ENCODE data around the gene SH3PXD2A. TPM values are rescaled to one million over a fixed set of nuclear protein-coding genes. Genes with fewer than 3 reads are reported as not detected.

Gene SH3PXD2A
- total and polyA plus RNA-seq, 2 of the 4 experiments (the other 2 are of a cell fraction): 6.3 to 23.0 TPM

DNA sequence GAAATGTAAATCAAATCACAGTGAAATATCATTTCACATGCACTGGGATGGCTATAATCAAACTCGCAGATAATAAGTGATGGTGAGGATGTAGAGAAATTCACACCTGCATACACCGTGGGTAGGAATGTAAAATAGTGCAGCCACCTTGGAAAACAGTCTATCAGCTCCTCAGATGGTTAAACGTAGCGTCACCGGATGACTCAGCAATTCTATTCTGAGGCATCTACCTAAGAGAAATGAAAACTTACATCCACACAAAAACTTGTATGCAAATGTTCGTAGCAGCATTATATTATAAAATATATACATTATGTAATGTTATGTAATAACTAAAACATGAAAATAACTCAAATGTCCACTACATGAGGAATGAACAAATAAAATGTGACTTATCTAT, 38.9 kb downstream of the SH3PXD2A start:
- Histone ChIP-seq H4K20me1 (ENCODE audit: insufficient read depth, low read length) (peaks cover 23% of the 10 kb centered on the region), H3K23ac (ENCODE audit: low read depth, low read length) (no peak overlapping the region), H4K91ac (ENCODE audit: insufficient read depth, low read depth, low read length) (no peak overlapping the region), H3K14ac (replicated peaks; ENCODE audit: low read depth, low read length) (no peak overlapping the region), H3K36me3 (ENCODE audit: control insufficient read depth, insufficient read depth, low read length) (no peaks in the 10 kb centered on the region), H3K9me1 (ENCODE audit: insufficient read depth, low read length) (peaks cover 3% of the 10 kb centered on the region; the same call in 1 of the 2 replicates), H2BK5ac (ENCODE audit: low read depth, low read length, poor library complexity, severe bottlenecking) (no peak overlapping the region), H2BK120ac (ENCODE audit: low read depth, low read length) (no peak overlapping the region), H3K4me1 (ENCODE audit: control insufficient read depth, insufficient read depth, low read length) (peaks cover 10% of the 10 kb centered on the region), H3K27ac (ENCODE audit: insufficient read depth, low read length) (no peak overlapping the region), H2BK20ac (ENCODE audit: low read depth, low read length) (no peak overlapping the region), H3K4ac (ENCODE audit: low read depth, low read length) (no peak overlapping the region), H3K27me3 (ENCODE audit: control insufficient read depth, insufficient read depth, low read length) (peaks cover 1% of the 10 kb centered on the region; the same call in 1 of the 2 replicates), H3K9me3 (ENCODE audit: control insufficient read depth, insufficient read depth, low read length) (no peaks in the 10 kb centered on the region), H2BK15ac (ENCODE audit: low read depth, low read length) (no peak overlapping the region), H2AK9ac (replicated peaks; ENCODE audit: low read depth, low read length, poor library complexity) (no peak overlapping the region), H2AFZ (replicated peaks; ENCODE audit: low read length, poor library complexity) (no peak overlapping the region), H4K8ac (ENCODE audit: low read depth in 2 of 2, low read length in 2 of 2) (no peak overlapping the region), H3K4me3 (ENCODE audit: insufficient read depth, low read depth, low read length) (no peak overlapping the region), H3K9ac (ENCODE audit: low read depth, low read length) (no peak overlapping the region), H3K18ac (ENCODE audit: low read depth, low read length) (no peak overlapping the region), H3K4me2 (ENCODE audit: low read depth, low read length) (no peak overlapping the region), H3K56ac (ENCODE audit: extremely low read depth, insufficient read depth, low read length) (no peak overlapping the region), H3K79me1 (ENCODE audit: low read depth in 1 of 2, low read length in 2 of 2) (peaks cover 6 to 37% of the 10 kb centered on the region in 2 experiments; a peak in 3 of 4 replicates), H2AK5ac (ENCODE audit: low read depth, low read length) (no peak overlapping the region), H4K5ac (ENCODE audit: low read depth, low read length) (no peak overlapping the region)
- dilution Hi-C loops (cut with HindIII; ENCODE audit: low sequenced_read_pairs, unreplicated experiment): no loop called here
- intact Hi-C loops (cut with micrococcal nuclease): no loop called here
- peak; percentile 62 for DNase-seq
- ATAC-seq (ENCODE audit: low read depth): no peak
- TF ChIP-seq NFE2L2 (IDR thresholded peaks at IDR 0.05; ENCODE audit: low read depth, low read length): peak; percentile 99
- no peak for TF ChIP-seq RAD21 (IDR thresholded peaks at IDR 0.05; ENCODE audit: low read length)
- TF ChIP-seq MAFK (IDR thresholded peaks at IDR 0.05; ENCODE audit: low read depth, low read length): peak; percentile 89
- no TSS peak for BruUV-seq (replicated peaks)
- in situ Hi-C loops (cut with MboI; ENCODE audit: low sequenced_read_pairs): no loop called here
- WGBS, 2 experiments (ENCODE audit: extremely low coverage in 2 of 2, insufficient read length in 1 of 2): no CpG with 5 or more reads among the region's 6 CpGs
- CTCF ChIA-PET: no interaction called here
- POLR2A ChIA-PET (ENCODE audit: unreplicated experiment): no interaction called here
